Esophagus squamous epithelium (tissue), 5 donors: ENCODE data around the gene FAM163B. TPM values are rescaled to one million over a fixed set of nuclear protein-coding genes. Genes with fewer than 3 reads are reported as not detected.

Experiments used
- DNase-seq: peaks from one replicate; lab custom pipeline; 2025; lab: John Stamatoyannopoulos, UW
- H3K27ac ChIP-seq, 4 donors: fragments of 200-600 bp; sonication (generic); one replicate each; pipeline ENCODE4 v1.5.1; 2016 to 2019; ENCODE audit warnings: mild to moderate bottlenecking in 1 of 4
- H3K27me3 ChIP-seq, 4 donors: fragments of 200-600 bp; sonication (generic); 1 replicate in 3 of 4; 2 replicates in 1 of 4; pipeline versions ENCODE4 v1.5.1 to v1.6.0; 2017 to 2021; ENCODE audit warnings: antibody characterized with exemption in 1 of 4
- H3K36me3 ChIP-seq, 3 donors: fragments of 200-600 bp; sonication (generic); one replicate each; pipeline ENCODE4 v1.5.1; 2016 to 2019
- H3K4me1 ChIP-seq, 3 donors: fragments of 200-600 bp; sonication (generic); one replicate each; pipeline ENCODE4 v1.5.1; 2017 to 2019
- H3K4me3 ChIP-seq, 4 donors: fragments of 200-600 bp; sonication (generic); 1 replicate in 3 of 4; 2 replicates in 1 of 4; pipeline ENCODE4 v1.5.1; 2016 to 2019; ENCODE audit warnings: mild to moderate bottlenecking in 2 of 4, moderate library complexity in 1 of 4
- H3K9me3 ChIP-seq, 3 donors: fragments of 200-600 bp; sonication (generic); one replicate each; pipeline ENCODE4 v1.5.1; 2016 to 2019
- POLR2A ChIP-seq, 4 donors: fragments of 450-650 bp; IDR thresholded peaks; one replicate each; pipeline ENCODE4 v1.6.1; 2017; ENCODE audit warnings: antibody characterized with exemption in 4 of 4, mild to moderate bottlenecking in 4 of 4, moderate library complexity in 3 of 4
- WGBS, 2 donors: methylation state at CpG; one replicate each; pipeline ENCODE4 v1.1.5; 2018; 5-methylcytosine and 5-hydroxymethylcytosine counted together
- intact Hi-C: fragments of 100-400 bp; cut with DNase I; formaldehyde crosslinking; loops from one replicate; pipeline ENCODE4 v1.15.0; 2022
- total RNA-seq, 4 donors: library from RNA; depleted of rRNA; stranded (reverse); fragments of >200 nt; gene quantifications; one replicate each; pipeline ENCODE4 v1.1.0, GENCODE V29; 2016
- TF ChIP-seq, protein P1 (sequence below), 6 experiments: fragments of 450-650 bp in 4 of 6; fragments of 200-600 bp in 2 of 6; sonication (generic) in 2 of 6; IDR thresholded peaks; one replicate each; pipeline ENCODE4 v1.5.1; 2016 to 2019; ENCODE audit warnings: antibody characterized with exemption in 6 of 6, mild to moderate bottlenecking in 4 of 6, moderate library complexity in 4 of 6
- donor health status: DM: yes; HTN: yes; CAD: no.

The FAM163B gene
- total RNA-seq, 4 donors from 2014 or later, result not detected

GRCh38 chr9:133604214-133604613 lies 5.0 kb downstream of the FAM163B start:
- H3K4me3 ChIP-seq, result no peak overlapping the region
- peaks cover 0 to 4% (median 4%) of the 10 kb centered on the region in 3 donors for H3K4me1 ChIP-seq
- H3K27ac ChIP-seq, result no peak overlapping the region
- DNase-seq, result no peak
- no peaks in the 10 kb centered on the region for H3K9me3 ChIP-seq
- WGBS, 2 donors, result 23 to 50% methylated on average over 5 of the region's 5 CpGs
- intact Hi-C loops, result no loop called here
- TF ChIP-seq POLR2A (IDR thresholded peaks at IDR 0.05), result no peak
- TF ChIP-seq, protein P1, sequence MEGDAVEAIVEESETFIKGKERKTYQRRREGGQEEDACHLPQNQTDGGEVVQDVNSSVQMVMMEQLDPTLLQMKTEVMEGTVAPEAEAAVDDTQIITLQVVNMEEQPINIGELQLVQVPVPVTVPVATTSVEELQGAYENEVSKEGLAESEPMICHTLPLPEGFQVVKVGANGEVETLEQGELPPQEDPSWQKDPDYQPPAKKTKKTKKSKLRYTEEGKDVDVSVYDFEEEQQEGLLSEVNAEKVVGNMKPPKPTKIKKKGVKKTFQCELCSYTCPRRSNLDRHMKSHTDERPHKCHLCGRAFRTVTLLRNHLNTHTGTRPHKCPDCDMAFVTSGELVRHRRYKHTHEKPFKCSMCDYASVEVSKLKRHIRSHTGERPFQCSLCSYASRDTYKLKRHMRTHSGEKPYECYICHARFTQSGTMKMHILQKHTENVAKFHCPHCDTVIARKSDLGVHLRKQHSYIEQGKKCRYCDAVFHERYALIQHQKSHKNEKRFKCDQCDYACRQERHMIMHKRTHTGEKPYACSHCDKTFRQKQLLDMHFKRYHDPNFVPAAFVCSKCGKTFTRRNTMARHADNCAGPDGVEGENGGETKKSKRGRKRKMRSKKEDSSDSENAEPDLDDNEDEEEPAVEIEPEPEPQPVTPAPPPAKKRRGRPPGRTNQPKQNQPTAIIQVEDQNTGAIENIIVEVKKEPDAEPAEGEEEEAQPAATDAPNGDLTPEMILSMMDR (IDR thresholded peaks at IDR 0.05), result no peak
- H3K36me3 ChIP-seq, result no peaks in the 10 kb centered on the region
- H3K27me3 ChIP-seq, result peaks cover 0 to 84% (median 0%) of the 10 kb centered on the region in 4 donors

DNA sequence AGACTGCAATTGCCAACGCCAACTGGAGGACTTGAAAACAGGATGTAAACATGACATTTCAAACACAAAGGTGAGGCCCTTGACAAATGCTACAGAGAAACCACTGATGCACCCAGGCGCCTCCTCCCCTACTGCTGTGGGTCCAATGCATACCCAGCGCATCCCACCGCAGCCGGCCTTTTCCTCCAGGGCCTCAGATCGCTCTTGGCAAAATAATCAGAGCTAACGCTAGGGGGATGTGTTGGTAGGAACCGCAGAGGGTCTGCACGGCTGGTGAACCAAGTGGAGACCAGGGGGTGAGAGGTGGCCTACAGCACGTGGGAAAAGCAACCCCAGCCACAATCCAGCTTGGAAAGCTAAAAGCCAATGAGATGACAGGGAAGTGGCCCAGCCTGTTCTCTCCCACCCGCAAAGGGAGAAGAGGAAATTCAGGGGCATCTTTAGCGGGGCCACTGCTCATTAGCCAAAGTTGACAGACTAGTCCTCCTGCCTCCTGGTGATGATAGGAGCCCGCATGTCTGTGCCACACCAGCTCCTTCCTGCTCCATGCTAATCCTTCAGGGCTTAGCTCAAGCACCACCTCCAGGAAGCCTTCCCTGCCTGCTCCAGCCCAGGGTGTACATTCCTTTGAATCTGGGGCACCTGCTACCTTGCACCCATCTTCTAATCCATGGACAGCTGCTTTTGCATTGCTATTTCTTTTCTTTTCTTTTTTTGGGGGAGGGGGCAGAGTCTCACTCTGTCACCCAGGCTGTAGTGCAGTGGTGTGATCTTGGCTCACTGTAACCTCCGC lies 5.9 kb downstream of the FAM163B start:
- no peaks in the 10 kb centered on the region for H3K4me1 ChIP-seq
- TF ChIP-seq, protein P1 (IDR thresholded peaks at IDR 0.05), result no peak
- no peak for TF ChIP-seq POLR2A (IDR thresholded peaks at IDR 0.05)
- H3K9me3 ChIP-seq, result peaks cover 0 to 8% (median 6%) of the 10 kb centered on the region in 3 donors
- WGBS, 2 donors, result 37 to 52% methylated on average over 4 to 8 of the region's 14 CpGs
- intact Hi-C loops, result no loop called here
- no peak overlapping the region for H3K27ac ChIP-seq
- H3K27me3 ChIP-seq, result peaks cover 0 to 75% (median 0%) of the 10 kb centered on the region in 4 donors
- no peak overlapping the region for H3K4me3 ChIP-seq
- no peak for DNase-seq
- H3K36me3 ChIP-seq, result no peaks in the 10 kb centered on the region

DNA sequence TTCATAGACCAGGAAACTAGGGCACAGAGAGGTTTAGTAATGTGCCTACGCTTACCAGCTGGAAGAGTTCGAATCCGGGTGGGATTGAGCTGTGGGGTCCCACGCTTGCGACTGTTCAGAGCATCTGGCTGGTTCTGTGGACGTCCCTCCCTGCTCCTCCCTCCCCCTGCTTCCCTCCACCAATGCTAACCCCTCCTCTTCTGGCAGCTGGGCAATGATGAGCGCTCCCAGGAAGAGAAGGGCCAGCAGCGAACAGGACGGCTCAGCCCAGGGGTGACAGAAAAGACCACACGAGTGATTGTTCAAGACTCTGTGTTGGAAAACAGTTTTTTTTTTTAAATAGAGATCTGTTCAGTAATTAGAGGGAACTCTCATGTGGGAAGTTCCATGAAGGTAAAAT lies 6.9 kb downstream of the FAM163B start:
- TF ChIP-seq POLR2A (IDR thresholded peaks at IDR 0.05), result no peak
- TF ChIP-seq, protein P1 (IDR thresholded peaks at IDR 0.05), result no peak
- Histone ChIP-seq H3K9me3 (peaks cover 0 to 18% (median 16%) of the 10 kb centered on the region in 3 donors), H3K4me3 (no peak overlapping the region), H3K27ac (no peak overlapping the region), H3K4me1 (no peaks in the 10 kb centered on the region), H3K27me3 (peaks cover 0 to 65% (median 0%) of the 10 kb centered on the region in 4 donors), H3K36me3 (no peaks in the 10 kb centered on the region)
- DNase-seq, result no peak
- 46 to 52% methylated on average over 8 to 9 of the region's 10 CpGs for WGBS, 2 donors
- intact Hi-C loops, result no loop called here

DNA sequence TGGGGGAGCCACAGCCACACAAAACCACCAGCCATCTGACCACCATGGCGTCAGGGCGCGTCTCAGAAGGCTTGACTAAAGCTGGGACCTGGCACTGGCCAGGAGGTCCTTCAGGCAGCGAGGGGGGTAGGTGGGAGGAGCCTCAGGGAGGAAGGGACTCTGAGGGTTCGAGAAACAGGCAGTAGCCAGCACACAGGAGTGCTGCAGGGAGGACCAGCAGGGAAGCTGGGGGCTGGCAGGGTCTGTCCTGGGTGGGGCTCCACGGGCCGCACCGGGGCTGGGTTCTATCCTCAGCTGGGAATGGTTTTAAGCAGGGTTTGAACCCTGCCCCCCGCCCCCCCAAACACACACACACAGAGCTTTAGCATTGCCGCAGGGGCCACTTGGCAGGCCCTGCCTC lies 7.4 kb downstream of the FAM163B start:
- no peak for DNase-seq
- H3K4me1 ChIP-seq, result no peaks in the 10 kb centered on the region
- H3K27ac ChIP-seq, result no peak overlapping the region
- no peaks in the 10 kb centered on the region for H3K36me3 ChIP-seq
- no peak for TF ChIP-seq POLR2A (IDR thresholded peaks at IDR 0.05)
- TF ChIP-seq, protein P1 (IDR thresholded peaks at IDR 0.05), result no peak
- H3K27me3 ChIP-seq, result peaks cover 0 to 59% (median 0%) of the 10 kb centered on the region in 4 donors
- H3K4me3 ChIP-seq, result no peak overlapping the region
- 43 to 74% methylated on average over 2 to 5 of the region's 10 CpGs for WGBS, 2 donors
- peaks cover 0 to 24% (median 20%) of the 10 kb centered on the region in 3 donors for H3K9me3 ChIP-seq
- intact Hi-C loops, result no loop called here

DNA sequence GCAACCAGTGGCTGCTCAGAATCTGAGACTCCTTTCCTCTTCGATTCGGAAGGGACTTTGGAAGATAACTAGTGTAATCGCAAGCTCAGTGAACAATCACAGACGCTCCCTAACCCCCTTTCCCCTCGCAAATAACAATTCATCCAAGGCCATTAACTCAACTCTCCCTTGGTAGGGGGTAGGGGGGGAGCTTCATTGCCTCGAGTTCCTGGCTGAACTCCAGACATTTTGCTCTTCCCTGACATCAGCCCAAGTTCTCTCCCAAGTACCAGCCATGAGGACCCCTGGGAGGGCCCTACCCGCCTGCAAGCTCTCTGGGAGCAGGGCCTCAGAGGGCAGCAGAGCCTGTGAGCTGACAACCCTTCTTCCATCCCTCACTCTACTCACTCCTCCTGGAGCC lies 8.4 kb downstream of the FAM163B start:
- Histone ChIP-seq H3K4me1 (no peaks in the 10 kb centered on the region), H3K4me3 (no peak overlapping the region), H3K27me3 (peaks cover 0 to 49% (median 0%) of the 10 kb centered on the region in 4 donors), H3K36me3 (no peaks in the 10 kb centered on the region), H3K9me3 (peaks cover 0 to 30% (median 24%) of the 10 kb centered on the region in 3 donors), H3K27ac (no peak overlapping the region)
- 58 to 65% methylated on average over 6 to 7 of the region's 7 CpGs for WGBS, 2 donors
- intact Hi-C loops, result no loop called here
- TF ChIP-seq POLR2A (IDR thresholded peaks at IDR 0.05), result no peak
- DNase-seq, result no peak
